Measurements from ENCODE around the gene KIF18B.

DNA sequence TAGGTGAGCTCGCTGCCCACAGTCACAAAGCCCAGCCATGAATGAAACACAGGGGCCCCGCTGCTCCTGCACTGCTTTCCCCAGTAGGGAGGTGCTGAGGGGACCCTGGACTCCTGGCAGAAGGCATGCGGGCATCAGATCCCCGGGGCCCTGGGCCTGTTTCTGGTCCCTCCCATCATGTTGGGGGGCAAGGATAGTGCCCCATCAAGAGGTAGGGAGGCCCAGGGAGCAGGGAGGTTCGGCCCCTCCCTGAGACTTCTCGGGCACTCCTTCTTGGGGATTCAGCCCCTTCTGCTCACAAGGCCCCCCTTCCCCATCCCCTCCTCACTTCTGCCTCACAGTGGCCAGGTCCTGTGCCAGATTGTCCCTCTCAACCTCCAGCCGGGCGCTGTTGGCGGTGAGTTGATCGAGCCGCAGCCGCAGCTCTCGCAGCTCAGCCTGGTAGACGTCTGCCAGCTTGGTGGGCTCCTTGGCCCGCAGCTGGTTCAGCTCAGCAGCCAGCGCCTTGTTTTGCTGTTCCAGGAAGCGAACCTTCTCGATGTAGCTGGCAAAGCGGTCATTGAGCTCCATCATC, 32.8 kb downstream of the KIF18B start:
- TF ChIP-seq JUN (IDR thresholded peaks at IDR 0.05; ENCODE audit: borderline replicate concordance, insufficient read depth, insufficient read length, low read depth): no peak
- TF ChIP-seq, protein P1, sequence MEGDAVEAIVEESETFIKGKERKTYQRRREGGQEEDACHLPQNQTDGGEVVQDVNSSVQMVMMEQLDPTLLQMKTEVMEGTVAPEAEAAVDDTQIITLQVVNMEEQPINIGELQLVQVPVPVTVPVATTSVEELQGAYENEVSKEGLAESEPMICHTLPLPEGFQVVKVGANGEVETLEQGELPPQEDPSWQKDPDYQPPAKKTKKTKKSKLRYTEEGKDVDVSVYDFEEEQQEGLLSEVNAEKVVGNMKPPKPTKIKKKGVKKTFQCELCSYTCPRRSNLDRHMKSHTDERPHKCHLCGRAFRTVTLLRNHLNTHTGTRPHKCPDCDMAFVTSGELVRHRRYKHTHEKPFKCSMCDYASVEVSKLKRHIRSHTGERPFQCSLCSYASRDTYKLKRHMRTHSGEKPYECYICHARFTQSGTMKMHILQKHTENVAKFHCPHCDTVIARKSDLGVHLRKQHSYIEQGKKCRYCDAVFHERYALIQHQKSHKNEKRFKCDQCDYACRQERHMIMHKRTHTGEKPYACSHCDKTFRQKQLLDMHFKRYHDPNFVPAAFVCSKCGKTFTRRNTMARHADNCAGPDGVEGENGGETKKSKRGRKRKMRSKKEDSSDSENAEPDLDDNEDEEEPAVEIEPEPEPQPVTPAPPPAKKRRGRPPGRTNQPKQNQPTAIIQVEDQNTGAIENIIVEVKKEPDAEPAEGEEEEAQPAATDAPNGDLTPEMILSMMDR (IDR thresholded peaks at IDR 0.05; ENCODE audit: extremely low read depth in 1 of 2, insufficient read depth in 1 of 2, low read depth in 1 of 2, low read length in 2 of 2): no peak
- TF ChIP-seq GATA2 (IDR thresholded peaks at IDR 0.05; ENCODE audit: insufficient read depth, insufficient read length, low read depth, low read length): no peak
- no peak for TF ChIP-seq POLR2AphosphoS5 (IDR thresholded peaks at IDR 0.05; ENCODE audit: insufficient read depth, low read depth, low read length)
- TF ChIP-seq POLR2A (IDR thresholded peaks at IDR 0.05; ENCODE audit: low read depth, low read length): no peak

Data from endothelial cell of umbilical vein (primary cell).